UCSD-AML1 (cell line): ENCODE results near the gene KHDC4.

Source experiments
- DNase-seq: peaks from one replicate; lab custom pipeline; 2025; ENCODE audit not compliant: unreplicated experiment; lab: John Stamatoyannopoulos, UW

Gene KHDC4

DNA sequence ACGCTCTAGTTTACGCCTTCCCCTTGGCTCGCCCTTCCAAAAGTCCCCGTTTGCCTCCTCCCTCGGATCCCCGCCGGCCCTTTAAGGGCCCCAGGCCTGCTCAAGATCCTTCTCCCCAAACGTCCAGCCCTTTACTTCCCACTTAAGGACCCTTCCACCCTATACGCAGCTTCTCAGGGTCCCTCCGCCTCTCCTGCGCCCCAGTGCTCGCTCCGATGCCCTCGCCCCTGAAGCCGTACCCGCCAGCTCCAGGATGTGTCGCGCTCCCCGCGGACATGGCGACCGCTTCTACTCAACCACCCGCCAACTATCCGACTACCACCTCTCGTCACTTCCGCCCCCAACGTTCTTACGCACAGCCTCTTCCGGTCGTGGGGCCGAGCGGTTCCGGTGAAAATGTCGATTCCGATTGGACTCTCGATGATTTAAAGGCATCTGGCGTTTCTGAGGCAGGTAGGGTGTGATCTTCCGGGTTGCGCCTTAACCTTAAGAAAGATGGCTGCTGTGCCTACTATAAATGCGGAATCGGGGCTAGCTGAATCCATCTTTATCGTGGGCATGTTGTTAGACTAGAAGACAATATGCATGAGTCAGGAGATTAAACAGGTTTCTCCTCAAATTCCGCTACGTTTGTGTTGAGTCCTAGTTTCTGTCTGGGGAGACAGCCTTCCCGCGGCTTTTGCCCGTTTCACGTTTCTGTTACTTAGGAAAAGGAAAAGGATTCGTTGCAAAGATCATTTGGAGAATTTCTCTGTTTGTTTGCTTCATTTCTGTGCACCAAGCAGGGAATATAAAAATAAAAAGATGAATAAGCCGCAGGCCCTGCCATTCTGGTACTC, at the start of gene KHDC4:
Gene KHDC4, minus strand, starts transcription at position 317 of the 839 bp plus-strand sequence. Its CDS starts 40 bp downstream, at position 277.
- DNase-seq: peak; percentile 96

DNA sequence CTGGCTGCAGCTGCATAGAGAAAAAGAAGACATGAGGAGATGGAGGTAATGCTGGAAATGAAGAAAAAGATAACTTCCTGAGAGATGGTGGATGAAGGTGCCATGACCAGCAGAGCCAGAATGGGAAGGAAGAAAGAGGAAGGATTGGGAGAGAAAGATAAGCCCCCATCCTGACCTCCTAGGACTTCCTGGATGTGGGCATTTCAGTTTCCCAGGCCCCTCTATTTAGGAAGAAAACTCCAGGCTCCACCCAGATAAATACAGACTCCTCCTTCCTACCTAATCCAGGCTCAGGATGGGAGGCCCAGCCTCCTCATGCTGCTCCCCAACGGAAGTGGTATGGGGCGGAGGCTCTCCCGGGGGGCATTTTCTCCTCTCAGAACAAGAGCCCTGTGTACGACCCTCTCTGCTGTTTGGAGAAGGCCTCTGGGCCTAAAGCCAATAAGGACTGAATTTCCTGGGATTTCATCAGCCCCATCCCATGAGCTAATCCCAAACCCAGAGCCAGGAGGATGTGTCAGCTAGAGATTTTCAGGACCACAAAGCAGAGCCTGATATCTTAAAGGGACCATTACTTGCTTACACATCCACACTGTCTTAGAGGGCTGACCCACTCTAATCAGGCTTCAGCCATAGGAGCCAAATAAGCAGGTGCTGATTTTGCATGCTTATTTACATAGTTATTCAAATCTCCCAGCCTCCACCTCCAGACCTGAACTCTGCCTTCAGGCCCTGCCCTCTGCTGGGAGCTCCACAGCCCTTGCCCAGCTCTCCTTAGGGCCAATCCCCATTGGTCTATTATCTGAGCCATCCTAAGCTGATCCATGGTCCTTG, 49.2 kb upstream of the KHDC4 start:
- peak; percentile 54 for DNase-seq

DNA sequence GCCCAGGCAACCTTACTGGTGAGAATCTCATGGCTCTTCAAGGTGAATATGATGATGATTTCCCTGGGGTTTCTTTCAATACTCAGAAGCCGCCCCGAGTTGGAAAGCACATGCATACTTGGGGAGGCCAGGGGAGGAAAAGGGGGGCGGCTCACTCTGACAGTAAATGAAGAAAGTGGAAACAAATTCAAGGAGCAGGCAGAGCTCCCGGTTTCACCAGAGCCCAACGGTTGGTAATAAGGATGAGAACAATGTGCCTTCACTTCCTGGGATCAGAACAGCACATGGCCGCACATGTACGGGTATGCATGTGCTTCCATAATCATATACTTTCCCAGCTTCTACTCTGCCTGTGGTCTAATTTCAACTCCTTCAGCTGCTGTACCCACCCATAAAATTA, 47.9 kb upstream of the KHDC4 start:
- DNase-seq: no peak

DNA sequence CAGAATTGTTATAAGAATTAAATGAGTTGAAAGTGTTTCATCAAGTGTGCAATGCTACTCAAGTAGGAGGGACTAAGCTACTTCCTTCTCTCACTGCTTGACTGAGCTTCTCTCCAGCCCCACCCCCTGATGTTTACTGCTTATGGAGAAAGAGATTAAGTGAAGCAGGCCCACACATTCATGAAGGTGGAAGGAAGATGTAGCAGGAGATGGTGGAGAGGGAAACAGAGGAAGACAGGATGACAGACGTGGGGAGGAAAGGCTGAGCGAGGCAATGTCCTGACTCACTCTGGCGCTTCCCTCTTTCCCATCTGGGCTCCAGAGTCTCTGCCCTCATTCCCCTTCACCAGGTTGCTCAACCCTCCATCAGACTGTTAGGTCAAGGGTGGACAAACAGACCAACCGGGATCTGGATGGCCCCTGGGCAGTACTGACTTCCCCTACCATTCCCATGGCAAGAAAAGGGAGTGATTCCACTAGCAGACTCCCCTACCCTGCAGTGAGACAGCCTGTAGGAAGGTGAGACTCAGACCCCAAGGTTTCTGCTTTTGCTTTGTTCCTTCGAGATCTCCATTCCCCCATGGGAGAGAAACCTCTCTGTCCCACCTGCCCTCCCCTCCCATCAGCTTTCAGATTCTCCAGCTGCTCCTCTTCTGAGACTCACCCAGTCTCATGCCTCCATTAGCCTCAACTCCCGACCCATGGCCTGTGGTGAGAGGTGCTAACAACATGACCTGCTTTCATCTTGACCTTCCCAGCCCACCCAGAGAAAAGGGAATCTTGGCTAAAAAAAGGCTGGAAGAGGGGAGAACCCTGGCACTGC, 47.3 kb upstream of the KHDC4 start:
- DNase-seq: peak; percentile 31

DNA sequence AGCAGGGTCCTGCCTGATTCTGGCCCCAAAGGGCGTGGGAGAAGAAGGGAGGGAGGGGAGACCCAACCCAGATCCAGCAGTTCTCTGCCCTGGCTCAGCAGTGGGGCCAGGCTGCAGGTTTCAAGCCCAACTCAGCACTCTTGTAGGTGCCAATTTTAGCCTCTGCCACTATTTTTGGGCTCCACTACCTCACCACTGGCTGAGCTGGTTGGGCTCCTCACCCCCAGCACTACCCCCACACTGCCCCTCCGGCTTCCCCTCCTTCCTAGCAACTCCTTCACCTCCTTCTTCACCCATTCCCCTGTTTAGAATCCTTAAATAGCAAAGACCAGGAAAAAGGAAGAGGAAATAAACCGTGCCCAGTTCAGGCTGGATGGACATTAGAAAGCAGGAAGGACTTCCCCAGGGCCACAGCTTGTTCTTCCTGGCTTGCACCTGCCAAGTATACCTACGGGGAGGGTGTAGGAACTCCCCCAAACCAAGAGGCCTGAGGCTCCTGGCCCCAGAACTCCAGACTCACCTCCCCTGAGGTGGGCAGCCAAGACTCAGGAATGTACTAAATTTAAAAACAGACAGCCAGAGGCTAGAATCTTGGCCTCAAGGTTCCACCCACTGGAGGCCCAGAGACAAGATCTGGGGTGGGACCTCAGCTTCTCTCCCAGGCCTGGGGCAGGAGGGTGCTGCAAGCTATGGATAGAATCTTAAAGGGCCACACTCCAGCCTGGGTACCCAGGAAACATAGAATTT, 45.6 kb upstream of the KHDC4 start:
- DNase-seq: peak; percentile 47

DNA sequence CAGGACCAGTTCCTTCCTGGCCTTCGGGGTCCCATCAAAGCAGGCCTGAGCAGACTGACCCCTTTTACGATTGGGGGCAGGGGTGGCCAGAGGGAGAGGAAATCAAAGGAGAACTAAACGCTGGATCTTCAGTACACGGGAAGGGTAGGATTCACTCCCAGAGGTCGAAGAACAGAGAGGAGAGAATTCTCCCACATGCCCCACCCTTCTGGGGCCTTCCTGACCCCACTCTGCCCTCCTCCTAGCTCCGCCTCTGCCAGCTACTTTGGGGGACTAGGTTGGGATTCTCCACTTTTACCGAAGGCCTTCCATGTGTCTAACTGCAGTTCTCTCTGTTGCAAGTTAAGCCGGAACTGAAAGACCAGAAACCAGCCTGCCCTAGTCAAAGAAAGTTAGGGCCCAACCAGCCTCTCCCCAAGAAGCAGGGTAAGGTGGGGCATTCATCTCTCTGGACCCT, 44.8 kb upstream of the KHDC4 start:
- peak; percentile 68 for DNase-seq

DNA sequence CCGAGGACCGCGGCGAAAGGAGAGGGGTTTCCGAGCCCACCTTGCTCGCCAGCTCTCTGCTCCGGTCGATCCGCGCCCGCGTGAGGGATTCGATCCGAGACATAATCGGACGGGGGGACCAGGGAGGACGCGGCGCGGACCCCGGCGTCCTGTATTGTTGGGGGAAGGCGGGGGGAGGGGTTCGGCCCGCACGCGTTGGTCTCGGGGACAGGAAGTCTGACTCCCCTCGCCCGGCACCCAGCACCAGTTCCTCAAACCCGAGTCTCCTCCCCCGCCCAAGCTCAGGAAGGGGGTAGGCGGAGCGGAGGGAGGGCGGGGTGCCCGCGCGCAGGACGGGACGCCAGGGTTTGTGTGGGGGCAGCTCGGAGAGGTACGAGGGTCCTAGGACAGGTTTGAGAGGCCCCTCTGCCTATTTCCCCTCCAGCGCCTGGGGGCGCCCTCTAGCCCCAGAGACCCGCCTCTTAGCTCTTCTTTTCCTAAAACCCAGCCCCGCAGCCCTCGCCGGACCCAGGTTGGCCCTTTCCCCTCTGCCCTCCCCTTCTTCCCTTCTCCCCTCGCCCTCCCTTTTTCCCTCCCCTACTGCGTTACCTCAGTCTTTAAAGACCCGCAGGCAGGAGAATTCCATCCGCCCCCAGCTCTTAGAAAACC, 44.2 kb upstream of the KHDC4 start, which contains the start of gene ARHGEF2:
Gene ARHGEF2, minus strand, starts transcription at position 223 of the 648 bp plus-strand sequence. Its CDS starts 120 bp downstream, at position 103.
- DNase-seq: peak; percentile 93

DNA sequence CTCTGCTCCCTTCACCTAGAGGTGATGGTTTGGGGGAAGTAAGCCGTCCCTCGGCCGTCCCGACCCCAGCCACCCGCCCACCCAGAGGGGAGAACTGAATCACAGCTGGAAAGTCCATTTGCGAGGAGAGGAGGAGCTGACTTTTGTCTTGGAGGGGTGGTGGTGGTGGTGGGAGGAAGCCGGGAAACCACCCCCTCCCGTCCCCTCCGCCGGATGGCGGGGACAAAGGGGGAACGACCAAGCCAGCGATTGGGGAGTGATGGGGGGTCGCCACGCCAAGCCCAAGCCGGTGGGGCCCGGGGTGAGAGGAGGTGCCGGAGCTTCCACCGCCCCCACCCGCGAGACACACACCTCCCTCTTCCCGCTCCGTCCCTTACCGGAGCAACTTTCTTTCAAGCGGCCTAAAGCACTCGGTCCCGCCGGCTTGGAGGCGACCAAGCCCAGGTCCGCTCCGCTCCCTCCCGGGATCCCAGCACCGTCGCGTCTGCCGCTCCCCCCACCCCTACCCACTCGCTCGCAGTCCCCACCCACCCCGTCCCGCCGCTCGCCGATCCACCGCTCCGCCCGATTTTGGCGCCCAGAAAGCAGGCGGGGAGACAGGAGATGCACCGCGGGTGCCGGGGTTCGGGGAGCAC, 43.6 kb upstream of the KHDC4 start:
- peak; percentile 41 for DNase-seq

DNA sequence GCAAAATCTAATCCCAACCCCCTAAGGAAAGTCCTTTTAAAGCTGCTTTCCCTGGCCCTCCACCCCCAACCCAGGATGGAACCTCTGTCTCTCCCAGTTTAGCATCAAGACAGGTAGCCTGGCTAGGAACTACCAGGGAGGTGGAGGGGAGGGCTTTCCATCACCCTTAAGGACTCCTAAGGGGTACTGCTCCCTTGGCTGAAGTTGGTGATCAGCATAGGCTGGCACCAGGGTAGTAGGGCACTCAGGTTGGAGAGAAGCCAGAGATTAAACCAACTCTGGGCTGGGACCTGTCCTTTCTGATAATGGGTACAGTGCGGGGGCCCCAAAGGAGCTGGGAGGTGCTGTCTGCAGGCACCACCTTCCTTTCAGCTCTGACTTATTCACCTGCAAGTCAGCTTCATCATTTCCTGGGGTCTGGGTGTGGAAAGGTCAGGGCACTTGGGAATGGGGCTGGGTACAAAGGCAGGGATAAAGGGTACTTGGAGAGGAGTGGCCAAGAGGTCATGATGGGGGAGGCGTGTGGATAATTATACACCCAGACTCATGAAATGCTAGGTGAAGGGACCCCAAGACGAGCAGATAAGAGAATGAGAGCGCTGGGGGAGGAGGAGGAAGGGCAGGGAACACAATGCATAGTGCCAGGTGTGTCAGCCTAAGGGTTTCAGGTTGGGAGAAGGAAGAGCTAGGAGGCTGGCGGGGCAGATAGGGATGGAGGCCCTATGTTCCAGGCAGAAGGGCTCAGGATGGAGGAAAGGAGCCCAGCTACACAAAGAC, 42.9 kb upstream of the KHDC4 start:
- no peak for DNase-seq

DNA sequence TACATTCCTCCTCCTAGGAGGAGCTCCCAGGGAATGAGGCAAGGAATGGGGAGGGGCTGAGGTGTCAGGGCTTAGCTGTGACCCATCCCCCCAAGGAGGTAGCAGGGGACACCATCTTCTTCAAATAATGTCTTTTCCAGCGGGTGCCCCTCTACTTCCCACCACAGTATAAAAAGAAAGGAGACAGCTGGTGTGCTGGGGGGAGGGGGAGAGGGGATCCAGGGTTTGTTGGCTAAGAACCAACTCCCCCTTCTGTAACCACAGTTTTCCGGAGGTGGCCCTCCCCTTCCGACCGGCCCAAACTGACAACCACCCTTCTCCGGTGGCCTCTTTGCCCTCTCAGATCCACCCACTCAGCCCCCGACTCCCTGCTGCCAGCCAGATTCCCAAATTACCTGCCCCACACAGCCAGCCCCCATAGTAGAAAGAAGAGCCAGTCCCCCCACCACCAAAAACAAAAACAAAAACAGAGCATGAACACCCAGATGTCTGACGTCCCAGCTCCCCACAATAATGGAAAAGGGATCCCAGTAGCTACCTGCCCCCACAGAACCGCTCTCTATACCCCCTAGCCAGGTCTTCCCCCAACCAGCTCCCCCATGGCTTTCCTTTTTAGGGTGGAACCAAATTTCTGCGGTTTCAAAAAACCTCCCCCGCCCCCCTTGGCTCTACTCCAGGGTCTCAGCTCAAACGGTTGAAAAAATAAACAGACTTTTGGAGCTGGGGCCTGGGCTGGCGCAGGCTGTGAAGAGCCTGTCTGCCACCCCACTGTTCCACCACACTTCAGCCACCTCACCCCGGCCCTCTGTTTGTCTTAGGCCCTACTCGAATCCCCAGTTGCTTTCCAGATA, 42.1 kb upstream of the KHDC4 start:
- DNase-seq: peak; percentile 84

DNA sequence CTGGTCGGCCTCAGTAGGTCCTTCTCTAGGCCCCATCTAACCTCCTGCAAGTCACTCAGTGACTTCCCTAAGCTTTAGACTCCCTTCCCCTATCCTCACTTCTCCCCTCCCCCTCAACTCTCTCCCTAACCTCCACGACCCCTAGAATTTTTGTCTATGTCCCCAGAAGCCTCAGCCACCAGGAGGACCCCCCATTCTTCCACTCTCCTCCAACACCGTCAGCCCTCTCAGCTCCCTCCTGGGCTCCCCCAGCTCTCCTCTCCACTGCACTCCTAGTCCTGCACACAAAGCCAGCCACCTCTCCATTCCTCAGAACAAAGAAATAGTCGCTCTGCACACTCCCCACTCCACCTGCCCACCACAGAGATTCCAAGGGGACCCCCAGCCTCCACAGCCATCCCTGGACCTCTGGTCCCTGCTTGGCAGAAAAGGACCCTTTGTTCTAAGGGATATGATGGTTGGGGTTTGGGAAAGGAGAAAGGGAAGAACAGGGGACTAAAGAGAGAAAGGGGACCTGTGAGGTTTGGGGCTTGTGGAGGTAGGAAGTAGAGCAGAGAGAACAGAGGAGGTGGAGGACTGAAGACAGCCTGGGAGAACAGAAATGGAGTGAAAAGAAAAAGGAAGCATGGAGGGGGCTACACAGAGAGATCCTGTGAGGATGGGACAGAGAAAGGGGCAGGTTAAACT, 41.3 kb upstream of the KHDC4 start:
- no peak for DNase-seq

DNA sequence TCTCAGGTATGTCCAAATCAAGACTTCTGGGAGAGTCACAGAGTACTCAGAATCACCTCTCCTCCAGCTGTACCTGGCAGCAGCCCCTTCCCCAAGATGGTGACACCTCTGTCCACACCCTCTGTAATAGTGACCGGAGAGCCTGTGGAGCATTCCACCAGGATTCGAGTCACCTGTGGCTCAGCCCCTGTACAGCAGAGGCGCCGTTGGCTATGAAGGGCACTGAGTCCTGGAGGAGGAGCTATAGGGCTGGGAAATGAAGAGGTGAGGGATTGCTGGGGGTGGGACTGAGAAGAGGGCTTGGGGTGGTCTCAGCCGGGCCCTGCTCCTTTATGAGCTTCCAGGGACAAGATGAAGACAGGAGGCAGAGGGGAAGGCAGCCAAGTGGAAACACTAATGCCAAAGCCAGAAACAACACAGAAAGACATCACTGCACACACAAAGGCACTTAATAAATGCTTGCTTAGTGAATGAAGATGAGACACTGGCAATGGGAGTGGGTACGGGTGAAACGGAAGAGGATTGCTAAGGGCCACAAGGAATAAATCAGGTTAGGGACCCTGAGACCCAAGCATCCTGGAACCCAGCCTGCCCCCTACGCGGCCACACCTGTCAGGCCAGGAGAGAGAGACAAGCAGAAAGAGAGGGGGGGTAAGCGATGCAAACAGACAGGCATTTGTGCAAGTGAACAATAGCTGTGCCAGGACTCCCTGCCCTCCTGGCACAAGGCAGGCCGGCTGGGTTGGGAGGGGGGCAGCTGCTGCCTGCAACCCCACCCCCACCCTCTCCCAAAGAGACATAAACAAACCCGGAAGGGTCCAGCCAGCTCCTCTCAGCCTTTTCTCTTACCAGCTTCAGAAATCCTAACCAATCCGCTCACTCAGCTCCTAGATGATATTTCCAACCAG, 40.2 kb upstream of the KHDC4 start:
- no peak for DNase-seq

DNA sequence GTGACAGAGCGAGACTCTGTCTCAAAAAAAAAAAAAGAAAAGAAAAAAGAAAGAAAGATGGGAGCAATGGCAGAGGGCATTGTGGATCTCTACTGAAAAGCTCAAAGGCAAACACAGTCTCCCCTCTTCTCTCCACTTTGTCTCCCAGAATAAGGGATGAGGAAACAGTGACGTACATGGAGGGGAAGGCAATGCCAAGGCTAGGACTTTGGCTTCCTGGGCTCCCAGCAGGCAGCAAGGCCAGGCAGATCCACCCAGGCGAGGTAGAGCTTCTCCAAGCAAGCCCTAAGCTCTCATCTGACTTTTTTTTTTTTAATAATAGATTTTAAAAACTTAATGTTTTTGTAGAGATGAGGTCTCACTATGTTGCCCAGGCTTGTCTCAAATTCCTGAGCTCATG, 39.5 kb upstream of the KHDC4 start:
- DNase-seq: no peak

DNA sequence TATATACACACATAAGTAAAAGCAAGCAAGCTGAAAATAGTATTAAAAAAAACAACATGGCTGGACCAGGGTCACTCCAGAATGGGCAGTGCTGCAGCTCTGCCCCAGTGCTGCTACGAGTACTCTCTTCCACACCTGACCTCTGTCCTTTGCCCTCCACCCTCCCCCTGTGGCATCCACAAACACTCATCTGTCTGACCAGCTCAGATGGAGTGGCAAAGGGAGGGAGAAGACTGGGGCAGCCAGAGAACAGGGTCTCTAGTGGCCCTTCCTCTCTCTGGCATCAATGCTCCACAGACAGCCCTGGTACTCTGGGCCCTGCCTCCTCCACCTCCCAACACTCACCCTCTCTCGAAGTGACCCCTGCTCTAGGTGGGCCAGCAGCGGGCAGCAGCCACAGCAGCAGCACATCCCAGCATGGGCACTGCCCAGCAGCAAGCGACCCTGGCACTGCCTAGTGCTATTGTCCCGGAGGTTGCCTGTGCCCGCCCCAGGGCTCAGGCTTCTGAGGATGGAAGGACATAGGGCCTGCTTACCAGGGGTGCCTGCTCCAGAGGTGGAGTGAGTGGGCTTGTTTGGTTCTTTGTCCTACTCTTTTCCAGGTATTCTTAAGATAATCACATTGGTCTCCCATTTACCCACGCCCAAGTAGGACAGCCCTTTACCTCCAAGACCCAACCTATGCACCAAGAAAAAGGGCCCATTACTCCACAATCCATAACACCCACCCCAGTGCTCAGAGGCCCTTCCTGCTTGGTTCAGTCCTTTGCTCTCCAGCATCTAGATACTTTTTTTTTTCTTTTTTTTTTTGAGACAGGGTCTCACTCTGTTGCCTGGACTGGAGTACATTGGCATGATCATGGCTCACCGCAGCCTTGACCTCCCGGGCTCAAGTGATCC, 37.9 kb upstream of the KHDC4 start:
- no peak for DNase-seq
